ENCODE measurements around the gene CADM1.

GRCh38 chr11:115518983-115519628 lies 14.9 kb upstream of the CADM1 start:
- TF ChIP-seq ZBTB33 (IDR thresholded peaks at IDR 0.05) (no peak), CTCF (IDR thresholded peaks at IDR 0.05; ENCODE audit: low read depth, low read length, missing input control) (no peak), SP1 (IDR thresholded peaks at IDR 0.05) (no peak), REST (IDR thresholded peaks at IDR 0.05) (no peak), JUND (IDR thresholded peaks at IDR 0.05) (no peak), HNF4G (IDR thresholded peaks at IDR 0.05) (no peak), RXRA (IDR thresholded peaks at IDR 0.05) (no peak), RAD21 (IDR thresholded peaks at IDR 0.05) (no peak), ATF3 (IDR thresholded peaks at IDR 0.05) (no peak), EGR1 (IDR thresholded peaks at IDR 0.05; ENCODE audit: low read depth in 2 of 2) (no peak), TAF1 (conservative IDR thresholded peaks at IDR 0.05) (no peak)

Data from liver (tissue), 3 donors.